ENCODE measurements around the gene AOC2.
A peak's percentile ranks its signal among the peaks of the same experiment; 100 is the strongest.

AOC2 gene

GRCh38 chr17:42835732-42836131 lies 8.6 kb upstream of the AOC2 start:
- no peak for TF ChIP-seq TCF12 (IDR thresholded peaks at IDR 0.05; ENCODE audit: low read depth)
- TF ChIP-seq USF1 (IDR thresholded peaks at IDR 0.05) = no peak

GRCh38 chr17:42841975-42842685 lies 2.2 kb upstream of the AOC2 start:
- TF ChIP-seq FOXM1 (IDR thresholded peaks at IDR 0.05; ENCODE audit: borderline replicate concordance, low read depth) (no peak), ZBTB7A (IDR thresholded peaks at IDR 0.05; ENCODE audit: low read depth) (no peak), RAD21 (IDR thresholded peaks at IDR 0.05; ENCODE audit: low read depth) (no peak), REST (IDR thresholded peaks at IDR 0.05; ENCODE audit: low read depth) (no peak), TEAD4 (IDR thresholded peaks at IDR 0.05) (no peak), MAX (IDR thresholded peaks at IDR 0.05) (no peak), EP300 (IDR thresholded peaks at IDR 0.05; ENCODE audit: borderline replicate concordance) (no peak)

- no peak for TF ChIP-seq USF1 (IDR thresholded peaks at IDR 0.05)
- TF ChIP-seq MAX (IDR thresholded peaks at IDR 0.05) = no peak
- peak; percentile 78 for TF ChIP-seq RAD21 (IDR thresholded peaks at IDR 0.05; ENCODE audit: low read depth)
Observed at GRCh38 chr17:42843358-42843934, 934 bp upstream of the AOC2 start.

GRCh38 chr17:42844761-42845555 lies 578 bp downstream of the AOC2 start:
- TF ChIP-seq YY1 (IDR thresholded peaks at IDR 0.05; ENCODE audit: low read depth) (no peak), CEBPB (IDR thresholded peaks at IDR 0.05) (no peak), MAX (IDR thresholded peaks at IDR 0.05) (no peak), RAD21 (IDR thresholded peaks at IDR 0.05; ENCODE audit: low read depth) (no peak), FOXM1 (IDR thresholded peaks at IDR 0.05; ENCODE audit: borderline replicate concordance, low read depth) (no peak), REST (IDR thresholded peaks at IDR 0.05; ENCODE audit: low read depth) (no peak), TEAD4 (IDR thresholded peaks at IDR 0.05) (no peak), NFIC (IDR thresholded peaks at IDR 0.05) (no peak), USF1 (IDR thresholded peaks at IDR 0.05) (no peak), TCF12 (IDR thresholded peaks at IDR 0.05; ENCODE audit: low read depth) (no peak), TAF1 (IDR thresholded peaks at IDR 0.05; ENCODE audit: low read depth) (no peak), ZBTB7A (IDR thresholded peaks at IDR 0.05; ENCODE audit: low read depth) (no peak), EGR1 (IDR thresholded peaks at IDR 0.05) (no peak), EP300 (IDR thresholded peaks at IDR 0.05; ENCODE audit: borderline replicate concordance) (no peak)

- TF ChIP-seq NFIC (IDR thresholded peaks at IDR 0.05) (no peak), TCF12 (IDR thresholded peaks at IDR 0.05; ENCODE audit: low read depth) (no peak), RAD21 (IDR thresholded peaks at IDR 0.05; ENCODE audit: low read depth) (no peak), EGR1 (IDR thresholded peaks at IDR 0.05) (no peak), FOXM1 (IDR thresholded peaks at IDR 0.05; ENCODE audit: borderline replicate concordance, low read depth) (no peak), TEAD4 (IDR thresholded peaks at IDR 0.05) (no peak), REST (IDR thresholded peaks at IDR 0.05; ENCODE audit: low read depth) (no peak), CEBPB (IDR thresholded peaks at IDR 0.05) (no peak)
Observed at GRCh38 chr17:42845556-42845917, 1.2 kb downstream of the AOC2 start.
